OCI-LY3 (cell line): ENCODE results near the gene PPP2R5C.

Experiments used
- H2AFZ ChIP-seq: fragments of 200-600, 300-600 bp; shearing (Covaris generic); 2 replicates; pipeline ENCODE4 v1.6.0; 2014; ENCODE audit warnings: antibody characterized with exemption, low read depth, low read length
- H3K27ac ChIP-seq: fragments of 200-600, 300-600 bp; sonication (generic); 2 replicates; pipeline ENCODE4 v1.5.1; 2014; ENCODE audit warnings: mild to moderate bottlenecking, low read length, moderate library complexity, mixed read lengths
- H3K27me3 ChIP-seq: fragments of 200-600, 300-600 bp; sonication (generic); 2 replicates; pipeline ENCODE4 v1.6.1; 2014; ENCODE audit warnings: low read depth, low read length, mixed read lengths
- H3K36me3 ChIP-seq: fragments of 200-600, 300-600 bp; sonication (generic); replicated peaks from 2 replicates; pipeline ENCODE3; 2014; ENCODE audit warnings: low read depth, low read length, mixed read lengths
- H3K4me1 ChIP-seq: fragments of 300-600, 200-600 bp; sonication (generic); 2 replicates; pipeline ENCODE4 v1.6.1; 2014; ENCODE audit warnings: low read length, mixed read lengths
- H3K4me2 ChIP-seq: fragments of 200-600, 300-600 bp; sonication (generic); 2 replicates; pipeline ENCODE4 v1.6.1; 2014; ENCODE audit warnings: low read length, mixed read lengths
- H3K4me3 ChIP-seq: fragments of 300-600, 200-600 bp; sonication (generic); 2 replicates; pipeline ENCODE4 v1.5.1; 2014; ENCODE audit warnings: antibody characterized with exemption, mild to moderate bottlenecking, low read length, moderate library complexity
- H3K79me2 ChIP-seq: fragments of 300-600, 200-600 bp; shearing (Covaris generic); 2 replicates; pipeline ENCODE4 v1.6.1; 2014; ENCODE audit warnings: mild to moderate bottlenecking, low read length, mixed read lengths
- H3K9ac ChIP-seq: fragments of 300-600, 200-600 bp; shearing (Covaris generic); 2 replicates; pipeline ENCODE4 v1.6.0; 2014; ENCODE audit warnings: mild to moderate bottlenecking, low read length, moderate library complexity
- H3K9me3 ChIP-seq: fragments of 200-600, 300-600 bp; shearing (Covaris generic); 2 replicates; pipeline ENCODE4 v1.6.1; 2014; ENCODE audit warnings: low read length, mixed read lengths; ENCODE audit not compliant: insufficient read depth
- H4K20me1 ChIP-seq: fragments of 200-600, 300-600 bp; sonication (generic); 2 replicates; pipeline ENCODE4 v1.6.1; 2016; ENCODE audit warnings: low read length, mixed read lengths; ENCODE audit not compliant: insufficient read depth
- EZH2phosphoT487 ChIP-seq: fragments of 200-600 bp; shearing (Covaris generic); IDR thresholded peaks from 2 replicates; pipeline ENCODE4 v1.6.1; 2018; ENCODE audit warnings: antibody characterized with exemption, mixed run types, low read depth
- TF ChIP-seq, protein P1 (sequence below): fragments of 200-600, 300-600 bp; sonication (generic); IDR thresholded peaks from 2 replicates; pipeline ENCODE4 v1.5.1; 2014; ENCODE audit warnings: antibody characterized with exemption, low read length, low read depth

PPP2R5C gene

GRCh38 chr14:101858791-101859537, 97.5 kb downstream of the PPP2R5C start:
- H3K36me3 ChIP-seq: peaks cover 17% of the 10 kb centered on the region
- no peak overlapping the region for H3K9ac ChIP-seq
- H3K27ac ChIP-seq: no peak overlapping the region

DNA sequence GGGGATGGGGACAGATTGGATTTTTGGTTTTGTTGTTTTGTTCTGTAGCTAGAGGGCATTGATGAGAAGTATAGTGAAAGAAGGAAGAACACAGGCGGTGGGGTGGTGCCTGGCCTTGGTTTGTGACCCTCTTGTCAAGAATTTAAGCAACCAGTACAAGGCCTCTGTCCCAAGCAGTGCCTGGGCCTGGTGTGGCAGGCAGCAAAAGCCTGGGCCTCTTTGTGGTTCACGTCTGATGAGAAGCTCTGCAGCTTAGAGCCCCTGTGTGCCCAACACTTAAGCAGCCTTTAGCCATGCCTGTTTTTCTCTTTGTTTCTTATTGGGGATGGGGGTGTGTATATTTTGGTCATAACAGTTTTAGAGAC, 98.0 kb downstream of the PPP2R5C start:
- no peak overlapping the region for H3K27ac ChIP-seq
- no peak overlapping the region for H3K9ac ChIP-seq
- H3K79me2 ChIP-seq: peaks cover 35% of the 10 kb centered on the region

More at GRCh38 chr14:101858791-101859537, 97.5 kb downstream of the PPP2R5C start:
- TF ChIP-seq EZH2phosphoT487: no peak
- TF ChIP-seq, protein P1, sequence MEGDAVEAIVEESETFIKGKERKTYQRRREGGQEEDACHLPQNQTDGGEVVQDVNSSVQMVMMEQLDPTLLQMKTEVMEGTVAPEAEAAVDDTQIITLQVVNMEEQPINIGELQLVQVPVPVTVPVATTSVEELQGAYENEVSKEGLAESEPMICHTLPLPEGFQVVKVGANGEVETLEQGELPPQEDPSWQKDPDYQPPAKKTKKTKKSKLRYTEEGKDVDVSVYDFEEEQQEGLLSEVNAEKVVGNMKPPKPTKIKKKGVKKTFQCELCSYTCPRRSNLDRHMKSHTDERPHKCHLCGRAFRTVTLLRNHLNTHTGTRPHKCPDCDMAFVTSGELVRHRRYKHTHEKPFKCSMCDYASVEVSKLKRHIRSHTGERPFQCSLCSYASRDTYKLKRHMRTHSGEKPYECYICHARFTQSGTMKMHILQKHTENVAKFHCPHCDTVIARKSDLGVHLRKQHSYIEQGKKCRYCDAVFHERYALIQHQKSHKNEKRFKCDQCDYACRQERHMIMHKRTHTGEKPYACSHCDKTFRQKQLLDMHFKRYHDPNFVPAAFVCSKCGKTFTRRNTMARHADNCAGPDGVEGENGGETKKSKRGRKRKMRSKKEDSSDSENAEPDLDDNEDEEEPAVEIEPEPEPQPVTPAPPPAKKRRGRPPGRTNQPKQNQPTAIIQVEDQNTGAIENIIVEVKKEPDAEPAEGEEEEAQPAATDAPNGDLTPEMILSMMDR: no peak
- Histone ChIP-seq H3K79me2 (peaks cover 41% of the 10 kb centered on the region), H3K27me3 (no peaks in the 10 kb centered on the region), H3K4me2 (no peak overlapping the region), H3K4me1 (no peaks in the 10 kb centered on the region), H4K20me1 (peaks cover 34% of the 10 kb centered on the region), H3K4me3 (no peak overlapping the region), H2AFZ (no peak overlapping the region), H3K9me3 (no peaks in the 10 kb centered on the region)

GRCh38 chr14:101859958-101860357, 98.4 kb downstream of the PPP2R5C start:
- Histone ChIP-seq H3K79me2 (peaks cover 35% of the 10 kb centered on the region), H3K9ac (no peak overlapping the region), H3K27me3 (no peaks in the 10 kb centered on the region), H3K36me3 (peaks cover 23% of the 10 kb centered on the region), H4K20me1 (peaks cover 28% of the 10 kb centered on the region), H3K4me3 (no peak overlapping the region), H2AFZ (no peak overlapping the region), H3K4me1 (no peaks in the 10 kb centered on the region), H3K9me3 (no peaks in the 10 kb centered on the region), H3K4me2 (no peak overlapping the region), H3K27ac (no peak overlapping the region)
- no peak for TF ChIP-seq EZH2phosphoT487
- TF ChIP-seq, protein P1: no peak

More for the DNA sequence above, 98.0 kb downstream of the PPP2R5C start:
- Histone ChIP-seq H3K9me3 (no peaks in the 10 kb centered on the region), H3K4me3 (no peak overlapping the region), H4K20me1 (peaks cover 28% of the 10 kb centered on the region), H3K4me2 (no peak overlapping the region), H3K27me3 (no peaks in the 10 kb centered on the region), H3K4me1 (no peaks in the 10 kb centered on the region), H3K36me3 (peaks cover 20% of the 10 kb centered on the region), H2AFZ (no peak overlapping the region)
- TF ChIP-seq EZH2phosphoT487: no peak
- TF ChIP-seq, protein P1: no peak; the same call in 1 of the 2 replicates

- H3K4me1 ChIP-seq: no peaks in the 10 kb centered on the region
- TF ChIP-seq EZH2phosphoT487: no peak
- TF ChIP-seq, protein P1: no peak
- H3K9ac ChIP-seq: no peak overlapping the region
- H3K36me3 ChIP-seq: peaks cover 25% of the 10 kb centered on the region
- H3K27me3 ChIP-seq: no peaks in the 10 kb centered on the region
- no peak overlapping the region for H3K4me2 ChIP-seq
- H3K79me2 ChIP-seq: peaks cover 22% of the 10 kb centered on the region
- no peak overlapping the region for H3K4me3 ChIP-seq
- H3K9me3 ChIP-seq: no peaks in the 10 kb centered on the region
- H3K27ac ChIP-seq: no peak overlapping the region
- H4K20me1 ChIP-seq: peaks cover 18% of the 10 kb centered on the region
- no peak overlapping the region for H2AFZ ChIP-seq
These were observed 100.0 kb downstream of the PPP2R5C start for GRCh38 chr14:101861464-101861863.
